HG02870 (cell line): ENCODE results near the gene NUS1.
"Not testable (repeated sequence)": the region's sequence is repeated elsewhere in the genome, so short reads cannot be mapped to it uniquely, and the experiment has no call there.

ENCODE experiments used
- ATAC-seq: cut with Tn5 transposase; IDR thresholded peaks from one replicate; pipeline ENCODE4 v1.9.1; 2021; ENCODE audit warnings: mild to moderate bottlenecking, moderate library complexity; ENCODE audit not compliant: unreplicated experiment

Gene NUS1

GRCh38 chr6:117711369-117711768 is 36.1 kb downstream of the NUS1 start:
- ATAC-seq = no peak

GRCh38 chr6:117718895-117719294 is 43.6 kb downstream of the NUS1 start:
- no peak for ATAC-seq

GRCh38 chr6:117721520-117721919 is 46.3 kb downstream of the NUS1 start:
- not testable (repeated sequence) for ATAC-seq

GRCh38 chr6:117728626-117729025 is 53.4 kb downstream of the NUS1 start:
- ATAC-seq = no peak

- no peak for ATAC-seq
Measured at GRCh38 chr6:117729613-117730012, 54.3 kb downstream of the NUS1 start.

- ATAC-seq = no peak
Measured at GRCh38 chr6:117733341-117733740, 58.1 kb downstream of the NUS1 start.

GRCh38 chr6:117739869-117740268 is 64.6 kb downstream of the NUS1 start:
- no peak for ATAC-seq

GRCh38 chr6:117740605-117741004 is 65.3 kb downstream of the NUS1 start:
- no peak for ATAC-seq

- not testable (repeated sequence) for ATAC-seq
Measured at GRCh38 chr6:117750675-117751074, 75.4 kb downstream of the NUS1 start.
